Measurements from ENCODE around the gene WASF3.

The WASF3 gene

DNA sequence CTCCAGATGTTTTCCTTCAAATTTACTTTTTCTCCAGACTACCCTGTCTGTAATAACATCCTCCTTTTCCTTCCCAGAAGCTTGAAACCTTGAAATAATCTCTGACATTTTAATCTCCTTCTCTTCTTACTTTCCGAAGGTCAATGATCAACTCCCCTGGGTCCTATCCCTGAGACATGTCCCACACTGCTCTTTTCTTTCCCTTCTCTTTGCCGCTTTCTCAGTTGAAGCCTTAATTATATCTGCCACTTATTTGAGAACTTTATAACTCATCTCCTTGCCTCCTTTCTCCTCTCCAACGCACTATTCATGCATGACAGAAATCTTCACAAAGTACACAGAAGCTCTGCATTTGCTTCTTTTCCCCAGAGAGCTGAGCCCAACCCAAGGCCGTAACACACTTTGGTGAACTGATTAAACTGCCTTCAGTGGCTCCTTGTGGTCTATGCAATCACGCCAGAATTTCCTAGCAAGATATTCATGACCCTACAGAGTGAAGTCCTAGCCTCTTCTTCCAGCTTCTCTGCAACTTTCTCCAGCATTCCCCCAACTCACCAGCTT, 9.2 kb upstream of the WASF3 start:
- no peak for DNase-seq

DNA sequence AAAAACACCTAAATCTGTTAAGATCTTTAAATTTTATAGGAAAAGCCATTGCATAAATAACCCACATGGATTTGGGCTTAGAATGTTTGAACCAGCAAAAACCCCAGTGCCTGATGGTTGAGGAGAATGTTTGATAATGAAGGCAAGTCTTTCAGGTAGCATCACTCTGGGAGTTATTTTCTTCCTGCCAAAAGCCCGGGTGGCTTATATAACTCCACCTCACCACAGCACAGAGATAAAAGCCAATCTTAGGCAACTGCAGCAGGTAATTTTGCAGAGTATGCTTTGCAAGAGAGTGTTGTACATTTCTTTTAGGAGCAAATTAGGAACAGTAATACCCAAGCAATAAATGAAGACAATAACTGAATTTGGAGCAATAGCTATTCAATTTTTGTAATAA, 7.8 kb upstream of the WASF3 start:
- DNase-seq = peak in 1 of 2 experiments; percentile 11

DNA sequence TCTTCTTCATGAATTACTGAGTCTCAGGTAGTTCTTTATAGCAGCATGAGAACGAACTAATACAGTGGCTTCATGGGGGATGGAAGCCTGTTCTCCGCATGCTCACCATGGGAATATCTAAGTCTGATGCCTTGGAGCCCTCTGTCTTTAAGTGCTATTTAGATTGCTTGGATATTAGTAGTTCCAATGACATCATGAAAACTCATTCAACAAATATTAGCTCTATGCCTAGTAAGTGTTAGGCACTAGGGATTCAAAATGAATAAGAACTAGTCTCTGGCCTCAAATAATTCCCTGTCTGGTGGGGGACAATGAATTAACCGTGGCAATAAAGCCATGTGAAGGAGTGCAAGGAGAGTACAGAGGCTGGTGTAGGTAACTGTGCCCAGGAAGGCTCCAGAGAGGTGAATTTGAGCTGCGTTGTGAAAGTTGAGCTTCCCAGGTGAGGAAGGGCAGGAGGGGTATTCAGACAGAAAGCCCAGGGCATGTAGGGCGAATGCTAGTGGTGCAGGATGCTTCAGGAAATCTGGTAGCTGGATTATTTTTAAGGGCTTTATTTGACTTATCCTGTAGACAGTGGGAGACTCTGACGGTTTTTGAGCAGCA, 6.1 kb upstream of the WASF3 start:
- DNase-seq = no peak

DNA sequence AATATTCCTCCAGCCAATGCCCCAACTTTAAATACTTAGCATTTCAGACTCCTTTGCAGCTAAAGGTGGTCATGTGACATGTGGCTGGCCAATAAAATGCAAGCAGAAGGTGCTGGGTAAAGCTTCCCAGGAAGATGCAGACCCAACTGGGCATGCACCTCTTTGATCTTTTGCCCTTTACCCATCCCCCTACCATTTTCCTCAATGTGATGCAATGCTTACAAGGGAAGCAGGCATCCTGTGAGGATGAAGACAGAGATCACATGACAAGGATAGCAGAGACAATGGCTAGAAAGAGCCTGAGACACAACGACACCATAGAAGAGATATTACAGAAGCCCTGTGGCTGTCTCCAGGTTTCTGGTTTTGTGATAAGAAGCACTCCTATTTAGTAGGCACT, 2.1 kb upstream of the WASF3 start:
- DNase-seq = no peak

DNA sequence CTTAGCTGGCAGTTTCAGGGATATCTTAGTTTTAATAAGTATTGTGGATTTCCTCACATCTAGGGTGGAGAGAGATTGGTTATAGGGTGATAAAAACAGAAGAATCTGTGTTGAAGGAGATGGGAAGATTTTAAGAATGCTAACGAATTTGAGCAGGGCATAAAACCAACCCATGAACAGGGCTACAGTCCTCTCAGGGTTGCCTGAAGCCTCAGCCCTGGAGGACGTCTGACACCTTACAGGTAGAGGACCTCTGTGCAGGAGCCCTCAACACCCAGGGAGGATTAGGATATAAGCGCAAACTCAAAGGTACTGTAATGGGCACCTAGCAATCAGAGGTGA, 461 bp upstream of the WASF3 start:
- DNase-seq = no peak

DNA sequence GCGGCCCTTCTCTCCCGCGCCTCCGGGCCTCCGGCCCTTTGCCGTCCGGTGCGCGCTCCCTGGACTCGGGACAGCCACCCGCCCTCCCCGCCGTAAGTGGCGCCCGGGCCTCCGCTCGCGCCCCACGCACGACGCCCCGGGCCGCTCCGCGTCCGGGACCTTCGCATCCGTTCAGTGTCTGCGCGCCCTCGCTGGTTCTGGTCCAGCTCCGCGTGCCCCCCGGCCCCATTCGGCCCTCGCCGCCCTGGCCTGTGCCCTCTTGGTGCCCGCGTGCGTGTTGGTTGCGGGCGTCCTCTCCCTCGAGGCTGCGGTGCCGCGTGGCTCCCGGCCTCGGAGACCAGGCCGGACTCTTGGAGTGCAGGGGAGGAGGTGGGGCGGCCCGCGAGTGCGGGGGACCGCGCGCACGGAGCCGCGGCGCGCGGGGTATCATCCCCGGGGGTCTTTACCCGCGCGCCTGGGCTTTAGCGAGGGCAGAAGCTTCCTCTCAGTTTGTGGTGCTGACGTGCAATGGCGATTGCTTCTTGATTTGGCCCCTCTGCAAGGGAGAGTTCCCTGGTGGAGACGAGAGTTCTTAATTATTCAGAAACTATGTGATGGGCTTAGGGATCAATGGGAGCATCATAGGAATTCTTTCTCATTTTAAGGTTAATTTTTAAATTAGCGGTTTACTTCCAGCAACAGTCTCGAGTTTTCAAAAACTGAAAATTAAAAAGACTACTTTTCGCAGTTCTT, 757 bp downstream of the WASF3 start:
- DNase-seq = no peak

DNA sequence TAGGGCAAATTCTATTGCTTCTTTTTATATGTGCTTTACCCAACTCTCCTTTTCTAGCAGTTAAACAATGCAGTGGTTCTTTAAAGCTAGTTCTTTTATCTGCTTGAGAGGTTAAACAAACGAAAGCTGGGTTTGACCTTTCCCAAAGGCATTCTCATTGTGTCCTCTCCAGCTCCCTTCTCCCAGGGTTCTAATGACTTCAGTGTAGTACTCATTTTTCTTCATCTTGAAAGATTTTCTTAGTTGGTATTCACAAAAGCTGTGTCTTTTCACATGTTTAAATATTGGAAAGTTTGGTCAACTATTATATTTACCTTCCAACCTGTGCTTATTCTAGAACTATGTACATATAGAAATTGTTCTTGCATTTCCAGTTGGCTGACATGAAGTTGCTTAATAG, 1.5 kb downstream of the WASF3 start:
- DNase-seq = no peak

DNA sequence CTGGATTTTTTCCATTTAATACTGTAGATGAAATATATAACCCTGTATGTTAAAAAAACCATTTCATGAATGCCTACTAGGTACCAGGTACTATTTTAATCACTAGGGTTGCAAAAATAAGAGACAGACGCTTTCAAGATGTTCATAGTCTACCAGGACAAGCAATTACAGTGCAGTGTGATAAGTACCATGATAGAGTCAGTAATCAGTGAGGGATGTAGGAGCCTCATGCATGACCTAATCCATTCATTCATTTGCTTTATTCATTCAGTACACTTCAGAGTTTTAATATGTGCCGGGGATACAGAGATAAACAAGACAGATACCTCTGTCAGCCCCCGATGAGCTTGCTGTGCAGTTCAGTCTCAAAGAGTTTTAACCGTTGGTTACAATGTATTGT, 3.0 kb downstream of the WASF3 start:
- DNase-seq = no peak

DNA sequence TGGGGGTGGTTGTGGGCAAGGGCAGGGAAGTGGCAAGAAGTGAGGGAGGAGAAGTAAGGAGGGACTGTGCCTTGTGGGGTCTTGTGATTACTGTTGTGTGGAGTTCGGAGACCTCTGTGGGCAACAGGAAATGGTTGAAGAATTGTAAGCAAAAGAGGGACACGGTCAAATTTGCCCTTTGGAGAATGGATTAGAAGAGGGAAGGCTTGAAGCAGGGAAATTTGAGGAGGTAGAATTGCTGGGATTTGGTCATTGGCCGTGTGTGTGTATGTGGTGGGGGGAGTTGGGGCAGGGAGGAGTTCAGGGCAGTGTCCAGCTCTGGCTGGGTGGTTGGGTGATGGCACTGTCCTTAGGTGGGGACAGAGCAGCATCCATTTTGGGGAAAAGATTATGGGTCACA, 3.6 kb downstream of the WASF3 start:
- DNase-seq = no peak

DNA sequence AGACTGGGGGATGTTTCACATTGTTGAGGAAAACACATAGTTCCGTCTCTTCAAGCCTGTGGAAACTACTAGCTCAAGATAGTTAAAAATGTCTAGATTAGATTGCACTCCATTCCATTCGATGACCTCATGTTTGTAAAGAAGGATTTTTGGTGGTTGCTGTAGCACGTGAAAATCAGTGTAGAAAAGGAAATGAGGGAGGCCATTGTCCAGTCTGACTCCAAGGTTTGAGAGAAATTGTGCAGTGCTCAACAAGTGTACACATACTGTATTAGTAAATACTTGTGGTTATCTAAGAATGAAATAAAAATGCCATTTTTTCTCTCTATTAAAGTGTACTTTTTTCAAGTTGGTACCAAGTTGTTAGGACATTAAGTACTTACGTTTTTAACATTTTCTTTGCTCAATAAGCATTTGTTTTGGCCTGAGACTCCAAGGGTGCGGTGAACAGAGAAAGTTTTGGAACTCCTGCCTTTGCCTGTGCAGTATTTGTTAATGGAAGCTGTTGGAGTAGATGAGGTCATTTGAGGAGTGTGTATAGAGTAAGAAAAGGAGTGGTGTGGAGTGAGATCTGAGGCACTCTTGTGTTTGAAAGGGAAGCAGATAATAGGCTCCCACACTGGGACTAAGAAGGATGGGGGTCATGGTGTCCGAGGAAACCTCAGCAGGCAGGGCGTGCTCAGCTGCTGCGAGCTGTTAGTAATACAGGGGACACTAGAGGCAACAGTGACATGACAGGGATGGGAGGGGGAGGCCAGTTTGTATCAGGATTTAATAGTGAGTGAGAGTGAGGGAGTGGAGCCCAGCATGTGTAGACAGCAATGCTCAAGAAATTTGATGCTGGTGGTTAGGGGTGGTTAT, 4.4 kb downstream of the WASF3 start:
- DNase-seq = no peak

DNA sequence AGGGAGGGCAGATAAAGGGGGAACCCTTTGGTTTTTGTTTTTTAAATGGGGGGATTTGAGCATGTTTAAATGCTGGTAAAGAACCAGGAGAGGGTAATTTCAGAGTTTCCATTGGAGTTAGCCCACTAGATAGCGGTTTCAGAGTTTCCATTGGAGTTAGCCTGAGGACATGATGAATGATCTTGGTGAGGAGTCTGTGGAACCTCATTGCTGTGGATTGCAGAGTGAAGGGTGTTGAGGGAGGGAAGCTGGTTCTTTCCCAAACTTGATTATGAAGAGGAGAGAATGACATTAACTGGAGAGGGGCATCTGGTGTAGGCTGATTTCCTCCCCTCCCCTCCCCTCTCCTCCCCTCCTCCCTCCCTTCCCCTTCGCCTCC, 5.0 kb downstream of the WASF3 start:
- DNase-seq = no peak

DNA sequence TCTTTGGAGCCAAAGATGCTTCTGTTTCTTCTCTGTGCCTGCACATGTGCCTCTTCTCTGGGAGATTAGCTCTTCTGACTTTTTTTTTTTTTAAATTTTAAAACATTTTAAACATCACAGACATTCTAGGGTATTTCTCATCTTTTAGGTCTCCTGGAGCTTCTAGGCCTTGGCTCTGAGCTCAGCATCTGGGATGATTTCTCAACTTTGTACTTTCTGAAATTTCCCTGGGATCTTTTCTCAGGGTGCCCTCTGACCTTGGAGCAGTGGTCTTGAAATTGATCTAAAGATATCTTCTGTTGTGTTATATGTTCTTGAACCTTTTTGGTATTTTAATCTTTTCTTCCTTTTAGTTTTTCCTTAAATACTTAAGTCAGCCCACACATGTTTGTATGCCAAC, 6.2 kb downstream of the WASF3 start:
- no peak for DNase-seq

DNA sequence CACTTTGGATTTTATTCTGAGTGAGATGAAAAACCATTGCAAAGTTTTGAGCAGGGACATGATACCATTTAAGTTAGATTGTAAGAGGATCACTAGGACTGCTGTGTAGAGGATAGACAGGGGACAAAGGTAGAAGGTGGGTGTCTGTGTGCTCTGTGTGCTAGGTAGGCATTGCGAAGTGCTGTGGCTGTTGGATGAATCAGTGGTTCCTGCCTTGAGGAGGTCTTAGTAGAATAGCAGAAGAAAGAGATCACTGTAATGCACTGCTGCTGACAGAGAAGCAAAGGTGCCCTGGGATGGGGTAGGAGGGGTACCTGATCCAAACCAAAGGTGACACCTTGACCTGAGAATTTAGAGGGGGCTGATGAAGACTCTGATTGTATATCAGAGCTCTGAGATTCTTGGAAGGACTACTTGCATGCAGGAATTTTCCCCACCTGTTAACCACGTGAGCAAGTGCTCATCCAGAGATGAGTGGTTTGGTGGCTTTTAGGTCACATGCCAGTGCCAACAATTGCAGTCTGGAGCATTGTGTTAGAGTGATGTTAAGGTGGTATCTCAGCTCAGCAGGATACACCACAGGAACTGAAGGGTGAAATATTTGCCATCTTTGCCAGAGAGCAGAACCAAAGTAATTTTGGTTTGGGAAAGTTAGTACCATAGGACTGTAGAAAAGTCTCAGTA, 10.8 kb downstream of the WASF3 start:
- no peak for DNase-seq

DNA sequence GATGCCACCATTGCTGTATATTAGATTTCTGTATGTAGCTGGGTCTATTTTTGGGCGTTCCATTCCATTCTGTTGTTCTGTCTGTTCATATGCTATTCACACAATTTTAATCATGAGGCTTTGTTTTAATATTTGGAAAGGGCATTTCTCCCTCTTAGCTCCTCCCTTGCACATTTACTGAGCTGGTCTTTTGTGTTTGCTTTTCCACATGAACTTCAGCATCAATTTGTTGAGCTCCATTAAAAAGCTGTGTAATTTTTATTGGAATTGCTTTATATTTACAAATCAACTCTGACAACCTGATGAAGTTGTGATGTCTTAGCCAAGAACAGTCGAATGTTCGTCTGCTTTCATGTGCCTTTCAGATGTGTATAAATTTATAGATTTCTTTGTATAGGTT, 14.0 kb downstream of the WASF3 start:
- DNase-seq = no peak

DNA sequence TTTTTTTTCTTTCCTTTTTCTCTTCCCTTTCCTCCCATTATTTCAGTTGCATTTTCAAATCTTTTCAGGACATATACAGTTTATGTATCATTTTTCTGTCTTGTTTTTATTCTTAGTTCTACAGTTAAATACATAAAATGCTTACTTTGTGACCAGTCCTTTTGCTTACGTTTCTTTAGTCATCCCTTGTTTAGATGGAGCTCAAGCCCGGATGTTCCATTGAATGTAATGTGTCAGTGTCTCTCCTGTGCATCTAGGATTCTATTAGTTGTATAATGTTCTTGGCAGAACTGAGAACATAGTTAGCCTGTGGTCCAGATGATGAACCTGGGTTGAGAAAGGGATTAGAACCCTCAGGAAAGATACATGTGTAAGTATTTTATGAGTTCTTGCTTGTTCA, 17.8 kb downstream of the WASF3 start:
- no peak for DNase-seq

DNA sequence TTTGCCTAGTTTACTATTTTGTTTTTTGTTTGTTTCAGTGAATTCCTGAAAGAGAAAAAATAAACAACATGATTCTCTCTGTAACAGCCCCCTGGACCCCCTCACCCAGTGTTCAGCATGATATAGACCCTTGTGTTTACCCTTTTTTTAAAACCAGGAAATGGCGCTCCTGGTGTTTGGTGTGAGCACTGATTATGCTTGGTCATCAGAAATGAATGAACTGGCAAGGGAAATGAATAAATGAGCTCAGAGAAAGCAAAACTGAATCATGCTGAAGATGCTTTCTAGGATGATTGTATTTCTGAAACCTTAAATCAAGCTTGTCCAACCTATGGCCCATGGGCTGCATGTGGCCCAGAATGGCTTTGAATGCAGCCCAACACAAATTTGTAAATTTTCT, 22.1 kb downstream of the WASF3 start:
- DNase-seq = no peak

DNA sequence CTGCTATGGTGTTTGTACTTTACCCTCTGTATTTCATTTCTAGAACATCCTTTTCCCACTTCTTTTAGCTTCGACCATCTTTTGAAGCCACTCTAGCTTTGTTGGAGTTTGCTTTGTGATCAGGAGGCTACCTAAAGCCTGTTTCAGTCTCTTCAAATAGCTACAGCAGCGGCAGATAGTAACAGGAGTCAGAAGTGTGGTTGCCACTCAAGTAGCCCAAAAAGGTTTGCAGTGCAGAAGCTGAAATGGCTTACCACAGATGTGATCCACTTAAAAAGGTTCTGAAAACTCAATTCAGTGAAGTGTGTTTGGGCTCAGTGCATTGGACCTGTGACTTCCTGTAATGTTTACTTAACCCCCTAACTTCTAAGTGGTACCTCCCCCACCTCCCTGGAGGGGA, 26.2 kb downstream of the WASF3 start:
- no peak for DNase-seq

DNA sequence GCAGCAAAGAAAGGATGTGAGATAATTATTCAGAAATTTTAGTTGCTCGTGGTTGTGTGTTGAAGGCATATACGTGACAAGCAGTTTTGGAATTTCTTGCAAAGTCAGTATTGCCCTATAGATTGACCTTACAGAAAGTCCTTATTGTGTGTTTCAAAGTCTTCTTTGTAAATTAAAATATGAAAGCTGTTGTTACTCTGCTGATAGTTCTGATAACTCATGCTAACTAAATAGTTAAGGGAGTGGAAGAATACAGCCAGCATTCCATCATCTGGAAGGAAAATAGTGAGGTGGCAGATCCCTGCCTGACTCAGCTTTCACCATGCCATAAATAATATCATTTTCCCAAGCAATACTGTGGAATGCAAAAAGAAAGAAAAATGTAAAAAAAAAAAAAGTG, 27.2 kb downstream of the WASF3 start:
- DNase-seq = no peak

DNA sequence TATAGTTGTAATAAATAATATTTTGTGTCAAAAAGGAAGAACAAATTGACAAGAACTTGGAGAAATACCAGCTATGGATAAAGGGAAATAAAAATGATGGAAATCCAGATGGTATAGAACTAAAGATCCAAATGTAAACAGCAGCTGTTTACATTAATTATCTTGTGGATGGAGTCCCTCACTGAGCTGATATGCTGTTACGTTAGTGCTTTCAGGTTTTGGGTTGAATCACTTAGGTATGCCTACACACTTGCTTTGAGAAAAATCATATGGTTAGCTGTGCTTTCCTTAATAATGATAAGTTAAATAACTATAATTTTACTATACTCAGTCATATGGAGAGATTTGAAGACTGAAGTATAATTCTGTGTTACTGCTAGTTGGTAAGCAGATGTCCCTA, 27.7 kb downstream of the WASF3 start:
- no peak for DNase-seq

DNA sequence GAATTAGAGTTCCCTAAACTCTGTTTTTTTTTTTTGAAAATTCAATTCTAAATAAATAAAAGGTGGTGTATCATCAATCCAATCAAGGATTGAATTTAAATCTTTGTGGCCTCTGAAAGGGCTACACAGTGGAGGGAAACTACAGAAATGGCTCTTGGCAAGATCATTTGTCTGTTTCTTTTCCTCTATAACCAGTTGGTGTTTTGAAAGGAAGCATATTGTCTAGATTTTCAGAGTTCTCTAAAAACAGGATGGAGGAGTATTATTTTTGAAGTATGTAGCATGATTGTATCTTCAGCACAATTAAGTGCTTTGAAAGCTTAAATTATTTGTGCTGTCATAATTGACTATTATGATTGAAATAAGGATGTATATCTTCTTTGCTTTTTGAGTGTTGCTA, 29.8 kb downstream of the WASF3 start:
- no peak for DNase-seq

DNA sequence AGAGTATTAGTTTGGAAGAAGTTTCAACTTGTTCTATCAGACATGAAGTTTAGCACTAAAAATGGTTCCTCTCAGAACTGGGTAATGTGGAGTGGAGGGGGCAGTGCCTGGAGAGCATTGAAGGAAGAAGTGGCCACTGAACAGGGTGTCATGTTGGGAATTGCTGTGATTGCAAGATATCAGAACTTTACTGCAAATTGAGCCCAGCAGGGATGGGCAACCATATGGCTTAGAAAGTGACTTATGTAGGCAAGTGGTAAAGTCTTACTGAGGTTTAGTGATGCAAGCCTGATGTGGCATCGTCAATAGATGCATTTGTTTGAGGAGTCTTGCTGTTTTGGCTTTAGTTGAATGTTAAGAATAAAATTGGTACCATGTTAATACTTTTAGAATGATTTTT, 31.7 kb downstream of the WASF3 start:
- DNase-seq = no peak

DNA sequence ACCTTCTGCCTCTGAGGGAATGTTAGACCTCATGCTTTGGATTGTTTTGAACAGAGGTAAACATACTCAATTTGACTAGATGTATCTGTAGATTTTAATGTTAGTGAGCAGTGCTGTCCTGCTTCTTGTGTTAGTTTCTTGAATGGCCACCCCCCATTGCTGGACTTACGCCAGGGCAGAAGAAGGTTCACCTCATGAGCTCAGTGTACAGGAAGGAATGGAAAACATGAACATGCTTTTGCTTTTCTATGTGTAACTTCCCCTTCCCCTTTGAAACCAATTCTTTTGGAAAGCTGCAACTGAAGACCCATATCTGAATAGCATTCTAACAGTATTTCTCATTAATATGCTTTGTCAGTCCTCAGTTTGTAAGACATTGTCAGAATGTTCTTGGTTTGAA, 32.3 kb downstream of the WASF3 start:
- no peak for DNase-seq

DNA sequence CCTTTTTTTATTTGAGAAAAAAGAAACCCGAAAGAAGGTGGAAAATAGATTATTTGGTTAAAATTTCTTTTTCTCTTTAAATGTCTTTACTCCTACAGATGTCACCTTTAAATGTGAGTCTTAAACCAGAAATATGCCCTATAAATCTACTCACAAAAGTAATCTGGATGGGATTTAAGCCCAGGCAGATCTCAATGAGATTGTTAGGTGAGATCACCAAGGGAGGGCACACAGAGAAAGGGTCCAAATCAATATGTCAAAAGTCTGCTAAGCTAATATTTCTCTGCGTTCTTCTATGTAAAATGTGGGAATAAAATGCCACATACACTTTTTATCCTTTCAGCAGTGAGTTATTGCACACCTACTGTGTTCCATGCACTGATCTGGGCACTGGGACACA, 32.9 kb downstream of the WASF3 start:
- DNase-seq = no peak

Data from cerebellar nuclear complex (tissue), 1 donor.